GM23338 (cell line): ENCODE data around the gene GPR26. TPM values are rescaled to one million over a fixed set of nuclear protein-coding genes. Genes with fewer than 3 reads are reported as not detected.

Source experiments
- ATAC-seq: fragments of 200-7000 bp; cut with Tn5 transposase; 3 replicates; pipeline ENCODE4 v1.9.1; 2020
- DNase-seq: peaks from one replicate; pipeline ENCODE4 v3.0.0-alpha.2; 2015; ENCODE audit warnings: low spot score
- H2AFZ ChIP-seq: fragments of 200-600 bp; sonication (generic); 2 replicates; pipeline ENCODE4 v1.8.0; 2016; ENCODE audit warnings: antibody characterized with exemption, mild to moderate bottlenecking, moderate library complexity
- H3F3A ChIP-seq: fragments of 200-600 bp; sonication (generic); replicated peaks from 2 replicates; pipeline ENCODE4 v1.8.0; 2017; ENCODE audit warnings: antibody characterized with exemption, mixed run types, low read depth
- H3K27ac ChIP-seq: fragments of 200-600 bp; sonication (generic); 2 replicates; pipeline ENCODE4 v1.6.1; 2016; ENCODE audit warnings: low read depth
- H3K27me3 ChIP-seq: fragments of 200-600 bp; sonication (generic); 2 replicates; pipeline ENCODE4 v1.8.0; 2016; ENCODE audit warnings: mild to moderate bottlenecking, mixed run types, moderate library complexity; ENCODE audit not compliant: insufficient read depth
- H3K36me3 ChIP-seq: fragments of 200-600 bp; sonication (generic); 2 replicates; pipeline ENCODE4 v1.8.0; 2016; ENCODE audit warnings: mild to moderate bottlenecking; ENCODE audit not compliant: insufficient read depth
- H3K4me1 ChIP-seq: fragments of 200-600 bp; sonication (generic); 2 replicates; pipeline ENCODE4 v1.8.0; 2016; ENCODE audit warnings: mild to moderate bottlenecking, moderate library complexity; ENCODE audit not compliant: insufficient read depth
- H3K4me2 ChIP-seq: fragments of 200-600 bp; sonication (generic); 2 replicates; pipeline ENCODE4 v1.7.1; 2017; ENCODE audit warnings: mixed run types
- H3K4me3 ChIP-seq: fragments of 200-600 bp; sonication (generic); 2 replicates; pipeline ENCODE4 v1.6.1; 2016; ENCODE audit warnings: mixed run types
- H3K79me2 ChIP-seq: fragments of 200-600 bp; sonication (generic); replicated peaks from 2 replicates; pipeline ENCODE4 v1.8.0; 2017; ENCODE audit warnings: mild to moderate bottlenecking; ENCODE audit not compliant: insufficient read depth
- H3K9me2 ChIP-seq: fragments of 200-600 bp; sonication (generic); 2 replicates; pipeline ENCODE4 v1.8.0; 2017; ENCODE audit not compliant: insufficient read depth
- H4K20me1 ChIP-seq: fragments of 200-600 bp; sonication (generic); replicated peaks from 2 replicates; pipeline ENCODE4 v1.8.0; 2017; ENCODE audit warnings: mild to moderate bottlenecking; ENCODE audit not compliant: insufficient read depth
- H3K27ac Mint-ChIP-seq: 2 replicates; pipeline ENCODE4 v1.8.0; 2020; ENCODE audit warnings: inconsistent platforms, mild to moderate bottlenecking, moderate library complexity, mixed read lengths
- H3K27me3 Mint-ChIP-seq: 3 replicates; pipeline ENCODE4 v1.8.0; 2022; ENCODE audit warnings: low read depth, mild to moderate bottlenecking, moderate library complexity, mixed read lengths, inconsistent platforms; ENCODE audit not compliant: insufficient read depth, poor library complexity
- H3K36me3 Mint-ChIP-seq: 3 replicates; pipeline ENCODE4 v1.8.0; 2021; ENCODE audit warnings: low read depth, mild to moderate bottlenecking, inconsistent platforms, moderate library complexity, mixed read lengths
- H3K4me1 Mint-ChIP-seq: 3 replicates; pipeline ENCODE4 v1.8.0; 2020; ENCODE audit warnings: mild to moderate bottlenecking, inconsistent platforms, mixed read lengths
- H3K4me3 Mint-ChIP-seq: 3 replicates; pipeline ENCODE4 v1.8.0; 2021; ENCODE audit warnings: moderate library complexity, mild to moderate bottlenecking, inconsistent platforms, mixed read lengths
- H3K9me3 Mint-ChIP-seq: 3 replicates; pipeline ENCODE4 v1.8.0; 2020; ENCODE audit warnings: moderate library complexity, mild to moderate bottlenecking, inconsistent platforms, mixed read lengths
- EZH2 ChIP-seq: fragments of 200-600 bp; sonication (generic); IDR thresholded peaks from one replicate; pipeline ENCODE4 v1.8.0; 2017; ENCODE audit warnings: antibody characterized with exemption, mild to moderate bottlenecking, low read depth; ENCODE audit not compliant: unreplicated experiment
- JUNB ChIP-seq: IDR thresholded peaks from one replicate; pipeline ENCODE4 v1.6.1; 2016; ENCODE audit warnings: antibody characterized with exemption; ENCODE audit not compliant: unreplicated experiment
- ZNF114 ChIP-seq: fragments of 250-450 bp; sonication (Bioruptor Pico); IDR thresholded peaks from 2 replicates; pipeline ENCODE4 v1.5.0; 2020; ENCODE audit warnings: mild to moderate bottlenecking, moderate library complexity
- polyA plus RNA-seq: library from polyadenylated mRNA; unstranded; fragments of >200 nt; fragmentation: Nextera tagmentation; extraction: Ambion mirVana; gene quantifications from 2 replicates; pipeline ENCODE4 v1.2.1, GENCODE V29; 2016
- total RNA-seq: library from RNA; depleted of rRNA; stranded (reverse); fragments of >200 nt; shearing (Covaris generic); gene quantifications from 2 replicates; pipeline ENCODE4 v1.2.3, GENCODE V29; 2014
- TF ChIP-seq, protein P1 (sequence below): fragments of 250-450 bp; sonication (Bioruptor Pico); IDR thresholded peaks from 2 replicates; pipeline ENCODE4 v1.5.0; 2020; ENCODE audit warnings: mild to moderate bottlenecking, moderate library complexity
- TF ChIP-seq, protein P2 (sequence below): IDR thresholded peaks from one replicate; pipeline ENCODE4 v1.6.1; 2018; ENCODE audit warnings: antibody characterized with exemption; ENCODE audit not compliant: unreplicated experiment
- TF ChIP-seq, protein P3 (sequence below): IDR thresholded peaks from 2 replicates; pipeline ENCODE4 v1.6.1; 2016; ENCODE audit warnings: antibody characterized with exemption

GPR26 gene
- total and polyA plus RNA-seq, 2 experiments from 2014 or later, result 0.06 to 0.07 TPM

DNA sequence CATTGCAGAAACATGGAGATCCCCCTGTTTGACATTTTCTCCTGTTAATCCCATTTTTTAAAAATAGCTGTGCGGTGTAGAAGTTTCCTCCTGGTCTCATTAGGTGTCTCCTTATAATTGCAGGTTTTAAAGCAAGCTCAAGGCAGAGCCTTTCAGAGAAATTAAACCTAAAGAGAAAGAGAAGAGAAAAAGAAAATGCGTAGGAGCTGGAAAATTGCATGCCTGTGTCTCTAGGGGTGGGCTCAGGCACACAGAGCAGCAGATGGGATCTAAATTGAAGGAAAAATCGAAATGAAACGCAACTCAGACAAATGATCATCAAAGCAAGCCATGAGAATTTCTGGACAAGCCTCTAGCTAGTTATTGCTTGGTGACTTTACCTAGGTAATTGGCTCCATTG lies 40.1 kb downstream of the GPR26 start (continued):
- TF ChIP-seq, protein P1, sequence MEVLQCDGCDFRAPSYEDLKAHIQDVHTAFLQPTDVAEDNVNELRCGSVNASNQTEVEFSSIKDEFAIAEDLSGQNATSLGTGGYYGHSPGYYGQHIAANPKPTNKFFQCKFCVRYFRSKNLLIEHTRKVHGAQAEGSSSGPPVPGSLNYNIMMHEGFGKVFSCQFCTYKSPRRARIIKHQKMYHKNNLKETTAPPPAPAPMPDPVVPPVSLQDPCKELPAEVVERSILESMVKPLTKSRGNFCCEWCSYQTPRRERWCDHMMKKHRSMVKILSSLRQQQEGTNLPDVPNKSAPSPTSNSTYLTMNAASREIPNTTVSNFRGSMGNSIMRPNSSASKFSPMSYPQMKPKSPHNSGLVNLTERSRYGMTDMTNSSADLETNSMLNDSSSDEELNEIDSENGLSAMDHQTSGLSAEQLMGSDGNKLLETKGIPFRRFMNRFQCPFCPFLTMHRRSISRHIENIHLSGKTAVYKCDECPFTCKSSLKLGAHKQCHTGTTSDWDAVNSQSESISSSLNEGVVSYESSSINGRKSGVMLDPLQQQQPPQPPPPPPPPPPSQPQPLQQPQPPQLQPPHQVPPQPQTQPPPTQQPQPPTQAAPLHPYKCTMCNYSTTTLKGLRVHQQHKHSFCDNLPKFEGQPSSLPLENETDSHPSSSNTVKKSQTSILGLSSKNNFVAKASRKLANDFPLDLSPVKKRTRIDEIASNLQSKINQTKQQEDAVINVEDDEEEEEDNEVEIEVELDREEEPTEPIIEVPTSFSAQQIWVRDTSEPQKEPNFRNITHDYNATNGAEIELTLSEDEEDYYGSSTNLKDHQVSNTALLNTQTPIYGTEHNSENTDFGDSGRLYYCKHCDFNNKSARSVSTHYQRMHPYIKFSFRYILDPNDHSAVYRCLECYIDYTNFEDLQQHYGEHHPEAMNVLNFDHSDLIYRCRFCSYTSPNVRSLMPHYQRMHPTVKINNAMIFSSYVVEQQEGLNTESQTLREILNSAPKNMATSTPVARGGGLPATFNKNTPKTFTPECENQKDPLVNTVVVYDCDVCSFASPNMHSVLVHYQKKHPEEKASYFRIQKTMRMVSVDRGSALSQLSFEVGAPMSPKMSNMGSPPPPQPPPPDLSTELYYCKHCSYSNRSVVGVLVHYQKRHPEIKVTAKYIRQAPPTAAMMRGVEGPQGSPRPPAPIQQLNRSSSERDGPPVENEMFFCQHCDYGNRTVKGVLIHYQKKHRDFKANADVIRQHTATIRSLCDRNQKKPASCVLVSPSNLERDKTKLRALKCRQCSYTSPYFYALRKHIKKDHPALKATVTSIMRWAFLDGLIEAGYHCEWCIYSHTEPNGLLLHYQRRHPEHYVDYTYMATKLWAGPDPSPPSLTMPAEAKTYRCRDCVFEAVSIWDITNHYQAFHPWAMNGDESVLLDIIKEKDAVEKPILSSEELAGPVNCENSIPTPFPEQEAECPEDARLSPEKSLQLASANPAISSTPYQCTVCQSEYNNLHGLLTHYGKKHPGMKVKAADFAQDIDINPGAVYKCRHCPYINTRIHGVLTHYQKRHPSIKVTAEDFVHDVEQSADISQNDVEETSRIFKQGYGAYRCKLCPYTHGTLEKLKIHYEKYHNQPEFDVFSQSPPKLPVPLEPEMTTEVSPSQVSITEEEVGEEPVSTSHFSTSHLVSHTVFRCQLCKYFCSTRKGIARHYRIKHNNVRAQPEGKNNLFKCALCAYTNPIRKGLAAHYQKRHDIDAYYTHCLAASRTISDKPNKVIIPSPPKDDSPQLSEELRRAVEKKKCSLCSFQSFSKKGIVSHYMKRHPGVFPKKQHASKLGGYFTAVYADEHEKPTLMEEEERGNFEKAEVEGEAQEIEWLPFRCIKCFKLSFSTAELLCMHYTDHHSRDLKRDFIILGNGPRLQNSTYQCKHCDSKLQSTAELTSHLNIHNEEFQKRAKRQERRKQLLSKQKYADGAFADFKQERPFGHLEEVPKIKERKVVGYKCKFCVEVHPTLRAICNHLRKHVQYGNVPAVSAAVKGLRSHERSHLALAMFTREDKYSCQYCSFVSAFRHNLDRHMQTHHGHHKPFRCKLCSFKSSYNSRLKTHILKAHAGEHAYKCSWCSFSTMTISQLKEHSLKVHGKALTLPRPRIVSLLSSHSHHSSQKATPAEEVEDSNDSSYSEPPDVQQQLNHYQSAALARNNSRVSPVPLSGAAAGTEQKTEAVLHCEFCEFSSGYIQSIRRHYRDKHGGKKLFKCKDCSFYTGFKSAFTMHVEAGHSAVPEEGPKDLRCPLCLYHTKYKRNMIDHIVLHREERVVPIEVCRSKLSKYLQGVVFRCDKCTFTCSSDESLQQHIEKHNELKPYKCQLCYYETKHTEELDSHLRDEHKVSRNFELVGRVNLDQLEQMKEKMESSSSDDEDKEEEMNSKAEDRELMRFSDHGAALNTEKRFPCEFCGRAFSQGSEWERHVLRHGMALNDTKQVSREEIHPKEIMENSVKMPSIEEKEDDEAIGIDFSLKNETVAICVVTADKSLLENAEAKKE (CRISPR knock-in tag), result no peak
- no peak for TF ChIP-seq ZNF114 (CRISPR knock-in tag)

DNA sequence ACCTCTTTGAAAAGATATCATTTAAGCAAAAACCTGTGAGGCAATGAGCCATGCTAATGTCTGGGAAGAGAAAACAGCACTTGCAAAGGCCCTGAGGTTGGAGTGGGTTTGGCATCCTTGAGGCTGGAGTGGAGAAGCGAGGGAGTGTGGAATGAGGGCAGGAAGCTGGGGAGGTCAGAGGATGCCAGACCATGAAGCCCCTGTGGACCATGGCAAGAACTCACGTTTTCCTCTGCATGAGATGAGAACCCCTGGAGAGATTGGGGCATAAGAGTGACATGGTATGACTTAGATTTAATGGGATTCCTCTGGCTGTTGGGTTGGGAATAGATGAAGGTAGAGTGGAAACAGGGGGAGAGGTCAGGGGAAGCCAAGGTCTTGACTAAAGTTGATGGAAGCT lies 49.4 kb downstream of the GPR26 start:
- Mint-ChIP-seq H3K27ac (no peak overlapping the region), H3K4me1 (no peaks in the 10 kb centered on the region), H3K9me3 (peaks cover 5% of the 10 kb centered on the region), H3K36me3 (no peaks in the 10 kb centered on the region), H3K4me3 (no peak overlapping the region), H3K27me3 (no peaks in the 10 kb centered on the region)
- H3K36me3 ChIP-seq, result no peaks in the 10 kb centered on the region
- no peaks in the 10 kb centered on the region for H3K27me3 ChIP-seq
- no peaks in the 10 kb centered on the region for H3F3A ChIP-seq
- H3K27ac ChIP-seq, result no peak overlapping the region
- H4K20me1 ChIP-seq, result no peaks in the 10 kb centered on the region
- no peak overlapping the region for H2AFZ ChIP-seq
- no peaks in the 10 kb centered on the region for H3K4me1 ChIP-seq
- H3K9me2 ChIP-seq, result peaks cover 4% of the 10 kb centered on the region; the same call in 1 of the 2 replicates
- no peak for DNase-seq
- H3K4me3 ChIP-seq, result no peak overlapping the region
- H3K4me2 ChIP-seq, result no peak overlapping the region
- H3K79me2 ChIP-seq, result no peaks in the 10 kb centered on the region
- no peak for ATAC-seq
- TF ChIP-seq EZH2, result no peak
- no peak for TF ChIP-seq ZNF114 (CRISPR knock-in tag)
- TF ChIP-seq, protein P2, sequence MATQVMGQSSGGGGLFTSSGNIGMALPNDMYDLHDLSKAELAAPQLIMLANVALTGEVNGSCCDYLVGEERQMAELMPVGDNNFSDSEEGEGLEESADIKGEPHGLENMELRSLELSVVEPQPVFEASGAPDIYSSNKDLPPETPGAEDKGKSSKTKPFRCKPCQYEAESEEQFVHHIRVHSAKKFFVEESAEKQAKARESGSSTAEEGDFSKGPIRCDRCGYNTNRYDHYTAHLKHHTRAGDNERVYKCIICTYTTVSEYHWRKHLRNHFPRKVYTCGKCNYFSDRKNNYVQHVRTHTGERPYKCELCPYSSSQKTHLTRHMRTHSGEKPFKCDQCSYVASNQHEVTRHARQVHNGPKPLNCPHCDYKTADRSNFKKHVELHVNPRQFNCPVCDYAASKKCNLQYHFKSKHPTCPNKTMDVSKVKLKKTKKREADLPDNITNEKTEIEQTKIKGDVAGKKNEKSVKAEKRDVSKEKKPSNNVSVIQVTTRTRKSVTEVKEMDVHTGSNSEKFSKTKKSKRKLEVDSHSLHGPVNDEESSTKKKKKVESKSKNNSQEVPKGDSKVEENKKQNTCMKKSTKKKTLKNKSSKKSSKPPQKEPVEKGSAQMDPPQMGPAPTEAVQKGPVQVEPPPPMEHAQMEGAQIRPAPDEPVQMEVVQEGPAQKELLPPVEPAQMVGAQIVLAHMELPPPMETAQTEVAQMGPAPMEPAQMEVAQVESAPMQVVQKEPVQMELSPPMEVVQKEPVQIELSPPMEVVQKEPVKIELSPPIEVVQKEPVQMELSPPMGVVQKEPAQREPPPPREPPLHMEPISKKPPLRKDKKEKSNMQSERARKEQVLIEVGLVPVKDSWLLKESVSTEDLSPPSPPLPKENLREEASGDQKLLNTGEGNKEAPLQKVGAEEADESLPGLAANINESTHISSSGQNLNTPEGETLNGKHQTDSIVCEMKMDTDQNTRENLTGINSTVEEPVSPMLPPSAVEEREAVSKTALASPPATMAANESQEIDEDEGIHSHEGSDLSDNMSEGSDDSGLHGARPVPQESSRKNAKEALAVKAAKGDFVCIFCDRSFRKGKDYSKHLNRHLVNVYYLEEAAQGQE, result no peak
- no peak for TF ChIP-seq JUNB
- TF ChIP-seq, protein P3, sequence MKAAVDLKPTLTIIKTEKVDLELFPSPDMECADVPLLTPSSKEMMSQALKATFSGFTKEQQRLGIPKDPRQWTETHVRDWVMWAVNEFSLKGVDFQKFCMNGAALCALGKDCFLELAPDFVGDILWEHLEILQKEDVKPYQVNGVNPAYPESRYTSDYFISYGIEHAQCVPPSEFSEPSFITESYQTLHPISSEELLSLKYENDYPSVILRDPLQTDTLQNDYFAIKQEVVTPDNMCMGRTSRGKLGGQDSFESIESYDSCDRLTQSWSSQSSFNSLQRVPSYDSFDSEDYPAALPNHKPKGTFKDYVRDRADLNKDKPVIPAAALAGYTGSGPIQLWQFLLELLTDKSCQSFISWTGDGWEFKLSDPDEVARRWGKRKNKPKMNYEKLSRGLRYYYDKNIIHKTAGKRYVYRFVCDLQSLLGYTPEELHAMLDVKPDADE, result no peak
